ENCODE results near the gene PARP16. TPM values are rescaled to one million over a fixed set of nuclear protein-coding genes. Genes with fewer than 3 reads are reported as not detected.
A peak's percentile ranks its signal among the peaks of the same experiment; 100 is the strongest.

The PARP16 gene
- total and polyA plus RNA-seq, 9 of the 15 experiments (the other 6 are each of a cell fraction or from before 2014, with no cell fraction given) = 3.0 to 9.9 (median 5.8) TPM

GRCh38 chr15:65311760-65312159 lies 25.1 kb upstream of the PARP16 start:
- Histone ChIP-seq H3K27ac (ENCODE audit: extremely low read depth, low read depth, low read length) (no peak overlapping the region), H3K9me3 (replicated peaks; ENCODE audit: control insufficient read depth, insufficient read depth, low read depth, low read length) (no peaks in the 10 kb centered on the region), H3K4me3 (no peak overlapping the region), H3K4me1 (replicated peaks in 1 of 2; ENCODE audit: control insufficient read depth in 2 of 2, insufficient read depth in 2 of 2, low read length in 2 of 2) (no peaks in the 10 kb centered on the region; a peak in 1 of 5 replicates), H3K4me2 (ENCODE audit: insufficient read depth, low read length) (no peak overlapping the region), H3K9ac (ENCODE audit: insufficient read depth in 1 of 2, low read depth in 2 of 2, low read length in 2 of 2) (no peak overlapping the region), H2AFZ (ENCODE audit: low read depth, low read length) (no peak overlapping the region), H3K27me3 (ENCODE audit: control insufficient read depth in 2 of 2, insufficient read depth in 2 of 2, low read length in 2 of 2) (peaks cover 14 to 28% of the 10 kb centered on the region in 2 experiments), H3K79me2 (ENCODE audit: control insufficient read depth, insufficient read depth, low read length) (no peaks in the 10 kb centered on the region), H3K9me1 (ENCODE audit: control insufficient read depth, insufficient read depth, low read length) (no peaks in the 10 kb centered on the region), H3K36me3 (ENCODE audit: control insufficient read depth, insufficient read depth, low read length) (no peaks in the 10 kb centered on the region), H4K20me1 (replicated peaks; ENCODE audit: control insufficient read depth, insufficient read depth, low read length) (0 out of 2 replicates have a peak, but pooled peaks cover 3% of the 10 kb centered on the region)
- 8% methylated on average over 3 of the region's 3 CpGs for WGBS (ENCODE audit: insufficient coverage, low coverage, missing lambda C conversion rate)
- TF ChIP-seq NFRKB (IDR thresholded peaks at IDR 0.05; ENCODE audit: low read depth) (no peak), MBD1 (CRISPR knock-in tag; IDR thresholded peaks at IDR 0.05) (no peak), MBD2 (IDR thresholded peaks at IDR 0.05; ENCODE audit: borderline replicate concordance, low read depth) (no peak), KLF16 (IDR thresholded peaks at IDR 0.05) (no peak), SRSF3 (IDR thresholded peaks at IDR 0.05; ENCODE audit: insufficient read depth, low read length) (no peak), ZNF263 (CRISPR knock-in tag; IDR thresholded peaks at IDR 0.05; ENCODE audit: borderline replicate concordance) (no peak), NRF1 (conservative IDR thresholded peaks at IDR 0.05 in 1 of 2, IDR thresholded peaks at IDR 0.05 in 1 of 2) (no peak), CBX3 (IDR thresholded peaks at IDR 0.05; ENCODE audit: borderline replicate concordance in 1 of 2, low read length in 2 of 2) (no peak)
- intact Hi-C loops (cut with micrococcal nuclease) = loop anchor here (10.0 kb wide), 1 partner anchor 323 kb away; no protein-coding TSS in a partner anchor
- no peak for FAIRE-seq
- POLR2A ChIA-PET = no interaction called here
- in situ Hi-C loops (cut with MboI) = no loop called here
- DNase-seq (ENCODE audit: extremely low read depth in 1 of 4, low spot score in 3 of 4) = peak in 1 of 4 experiments; percentile 6
- ATAC-seq = no peak
- CTCF ChIA-PET (ENCODE audit: low intra/inter-chr PET ratio) = no interaction called here
- BruUV-seq (replicated peaks) = no TSS peak

All from K562 (cell line).